ENCODE results near the gene ACTG1.

- no peak for TF ChIP-seq TAF1 (IDR thresholded peaks at IDR 0.05; ENCODE audit: low read depth, low read length)
- no peak for TF ChIP-seq POLR2AphosphoS5 (IDR thresholded peaks at IDR 0.05; ENCODE audit: low read depth, low read length)
- no peak for TF ChIP-seq POLR2A (IDR thresholded peaks at IDR 0.05; ENCODE audit: low read depth, low read length)
- TF ChIP-seq SPI1 (IDR thresholded peaks at IDR 0.05; ENCODE audit: low read depth, low read length): no peak
- no peak for TF ChIP-seq PAX5 (IDR thresholded peaks at IDR 0.05; ENCODE audit: insufficient read depth, low read length, severe bottlenecking)
- TF ChIP-seq POU2F2 (IDR thresholded peaks at IDR 0.05; ENCODE audit: low read depth, low read length): no peak
These were observed 13.5 kb downstream of the ACTG1 start for GRCh38 chr17:81498953-81499600.
